Brain microvascular endothelial cell (primary cell): ENCODE results near the gene SIN3A.

ENCODE experiments used
- DNase-seq: peaks from one replicate; pipeline ENCODE4 v3.0.0-alpha.2; 2020
- H3K27ac ChIP-seq: fragments of 250-450 bp; sonication (Bioruptor Pico); 2 replicates; pipeline ENCODE4 v1.5.1; 2020; ENCODE audit warnings: mild to moderate bottlenecking, moderate library complexity
- H3K27me3 ChIP-seq: fragments of 250-450 bp; sonication (Bioruptor Pico); replicated peaks from 2 replicates; pipeline ENCODE4 v1.5.1; 2020; ENCODE audit warnings: mild to moderate bottlenecking
- H3K36me3 ChIP-seq: fragments of 250-450 bp; sonication (Bioruptor Pico); replicated peaks from 2 replicates; pipeline ENCODE4 v1.5.1; 2020; ENCODE audit warnings: mild to moderate bottlenecking
- H3K4me3 ChIP-seq: 2 replicates; pipeline ENCODE4 v1.5.1; 2011; ENCODE audit warnings: low read depth, mild to moderate bottlenecking, control low read depth, low read length, moderate library complexity
- CTCF ChIP-seq: IDR thresholded peaks from 2 replicates; pipeline ENCODE4 v1.5.1; 2011; ENCODE audit warnings: low read depth, mild to moderate bottlenecking, moderate library complexity, low read length, control low read depth, inconsistent platforms; ENCODE audit errors: missing control alignments
- in situ Hi-C: cut with HindIII; loops from 2 replicates; pipeline ENCODE4 v1.10.0; 2017; ENCODE audit warnings: low sequenced_read_pairs, low pct_ligation_motif_present

The SIN3A gene

GRCh38 chr15:75367006-75367405, 84.5 kb downstream of the SIN3A start:
- peaks cover 25% of the 10 kb centered on the region for H3K36me3 ChIP-seq
- H3K4me3 ChIP-seq: no peak overlapping the region
- H3K27me3 ChIP-seq: no peaks in the 10 kb centered on the region
- in situ Hi-C loops: no loop called here
- no peak overlapping the region for H3K27ac ChIP-seq
- no peak for DNase-seq
- no peak for TF ChIP-seq CTCF

GRCh38 chr15:75366163-75366562, 85.3 kb downstream of the SIN3A start:
- in situ Hi-C loops: no loop called here
- H3K27ac ChIP-seq: no peak overlapping the region
- DNase-seq: no peak
- no peak overlapping the region for H3K4me3 ChIP-seq
- no peaks in the 10 kb centered on the region for H3K27me3 ChIP-seq
- TF ChIP-seq CTCF: no peak
- H3K36me3 ChIP-seq: peaks cover 24% of the 10 kb centered on the region

GRCh38 chr15:75364881-75365280, 86.6 kb downstream of the SIN3A start:
- H3K27me3 ChIP-seq: no peaks in the 10 kb centered on the region
- in situ Hi-C loops: no loop called here
- no peak overlapping the region for H3K27ac ChIP-seq
- peaks cover 27% of the 10 kb centered on the region for H3K36me3 ChIP-seq
- no peak for TF ChIP-seq CTCF
- DNase-seq: no peak
- no peak overlapping the region for H3K4me3 ChIP-seq

- no peak for DNase-seq
- peaks cover 34% of the 10 kb centered on the region for H3K36me3 ChIP-seq
- no peak overlapping the region for H3K27ac ChIP-seq
- no peak overlapping the region for H3K4me3 ChIP-seq
- no peaks in the 10 kb centered on the region for H3K27me3 ChIP-seq
- no peak for TF ChIP-seq CTCF
- in situ Hi-C loops: no loop called here
Measured at GRCh38 chr15:75363786-75364185, 87.7 kb downstream of the SIN3A start.

- no peak for TF ChIP-seq CTCF
- Histone ChIP-seq H3K36me3 (peaks cover 42% of the 10 kb centered on the region), H3K4me3 (no peak overlapping the region), H3K27ac (no peak overlapping the region), H3K27me3 (no peaks in the 10 kb centered on the region)
- no peak for DNase-seq
- in situ Hi-C loops: no loop called here
Measured at GRCh38 chr15:75362642-75363249, 88.7 kb downstream of the SIN3A start.
